HG02798 (cell line): Measurements from ENCODE around the gene F8.

Source experiments
- ATAC-seq: cut with Tn5 transposase; IDR thresholded peaks from one replicate; pipeline ENCODE4 v1.9.1; 2021; ENCODE audit warnings: mild to moderate bottlenecking; ENCODE audit not compliant: unreplicated experiment, poor library complexity

The F8 gene

DNA sequence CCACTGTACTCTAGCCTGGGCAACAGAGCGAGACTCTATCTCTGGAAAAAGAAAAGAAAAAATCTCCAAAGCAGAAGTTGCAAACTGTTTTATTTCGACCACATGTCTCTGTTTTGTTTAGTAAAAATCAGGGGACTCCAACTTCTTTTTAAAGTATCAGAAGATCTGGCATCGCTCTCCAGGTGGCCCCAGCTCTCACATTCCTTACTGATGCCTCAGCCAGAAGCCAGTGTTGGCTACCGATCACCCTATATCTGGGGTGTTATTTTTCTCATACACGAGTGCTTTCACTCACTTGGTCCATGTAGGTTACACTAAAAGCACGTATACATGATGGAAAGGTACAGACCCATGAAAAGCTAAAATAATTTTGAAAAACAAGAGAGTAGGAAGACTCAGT is 225.5 kb downstream of the F8 start:
- ATAC-seq, result no peak

DNA sequence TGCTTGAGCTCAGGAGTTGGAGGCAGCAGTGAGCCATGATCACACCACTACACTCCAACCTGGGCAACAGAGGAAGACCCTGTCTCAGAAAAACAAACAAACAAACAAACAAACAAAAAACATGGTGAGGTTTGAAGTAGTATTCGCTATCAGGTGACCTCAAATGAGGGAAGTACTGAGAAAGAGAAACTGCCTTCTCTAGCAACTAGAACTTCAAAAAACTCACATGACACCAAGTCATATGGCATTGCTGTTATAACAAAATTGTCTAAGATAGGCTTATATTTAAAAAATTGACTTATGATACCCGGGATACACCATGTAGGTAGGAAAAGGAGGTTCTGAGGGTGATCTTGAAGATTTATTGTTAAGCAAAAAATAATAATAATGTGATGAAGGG is 227.5 kb downstream of the F8 start:
- no peak for ATAC-seq

DNA sequence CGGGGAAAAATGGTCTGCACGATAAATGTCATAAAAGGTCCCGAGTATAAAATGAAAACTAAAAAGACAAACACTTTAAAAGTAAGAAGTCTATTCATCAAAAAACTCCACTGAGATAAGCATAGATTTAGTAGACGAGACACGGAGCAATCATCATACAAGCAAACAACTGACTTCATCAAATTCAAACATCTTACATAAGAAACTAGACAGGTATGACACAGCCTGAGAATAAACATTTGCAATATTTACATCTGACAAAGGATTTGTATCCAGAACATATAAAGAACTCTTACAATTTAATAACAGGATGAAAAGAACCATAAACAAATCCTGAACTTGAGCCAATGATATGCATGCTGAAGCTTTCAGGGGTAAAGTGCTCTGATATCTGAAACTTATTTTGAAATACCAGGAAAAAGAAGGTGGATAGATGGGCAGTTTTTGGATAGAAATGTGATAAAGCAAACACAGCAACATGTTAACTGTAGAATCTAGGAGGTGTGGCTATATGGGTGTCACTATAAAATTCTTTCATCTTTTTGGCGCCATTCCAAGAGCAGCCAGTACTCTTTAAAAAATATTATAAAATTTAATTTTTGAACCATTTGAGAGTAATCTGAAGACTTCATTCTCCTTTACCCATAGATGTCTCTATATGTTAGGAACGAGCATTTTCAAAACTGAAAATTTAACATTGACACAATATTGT is 229.3 kb downstream of the F8 start:
- ATAC-seq, result no peak

DNA sequence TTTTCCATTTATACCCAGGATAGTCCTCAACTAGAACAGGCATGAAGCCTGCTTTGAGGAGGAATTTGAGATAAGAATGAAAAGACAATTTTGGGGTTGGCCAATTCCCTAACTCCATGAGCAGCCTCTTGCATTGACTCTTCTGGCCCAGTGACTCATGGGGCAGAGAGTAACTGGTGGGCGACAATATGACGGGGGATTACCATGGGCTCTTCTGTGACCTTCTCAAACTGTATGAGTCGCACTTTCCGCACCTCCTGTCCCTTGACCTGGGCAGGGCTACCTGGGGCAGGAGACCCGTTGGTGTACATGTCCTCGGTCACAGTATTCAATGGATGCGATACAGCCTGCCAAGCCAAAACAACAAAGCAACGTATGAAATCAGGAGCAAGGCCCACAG is 230.6 kb downstream of the F8 start:
- no peak for ATAC-seq

DNA sequence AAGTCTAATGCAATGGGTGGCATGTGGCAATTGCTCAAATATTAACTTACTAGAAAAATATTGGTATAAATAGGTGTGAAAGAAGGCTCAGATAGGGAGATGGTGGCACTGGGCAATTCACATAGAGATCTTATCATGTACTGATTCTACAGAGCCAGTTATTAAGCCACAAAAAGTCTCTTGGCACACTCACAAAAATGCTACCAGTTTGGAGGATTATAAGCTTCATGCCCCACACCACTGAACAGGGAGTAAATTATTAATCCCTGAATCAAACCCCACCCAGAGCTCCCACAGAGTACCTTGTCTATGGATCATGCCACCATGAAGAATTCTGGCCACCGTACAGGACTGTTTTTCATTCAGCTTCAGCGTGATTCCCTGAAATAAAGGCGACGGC is 231.1 kb downstream of the F8 start:
- no peak for ATAC-seq
